WTC11 (cell line): ENCODE measurements around the gene MPIG6B. TPM values are rescaled to one million over a fixed set of nuclear protein-coding genes. Genes with fewer than 3 reads are reported as not detected.

Experiments used
- ATAC-seq: fragments of 200-7000 bp; cut with Tn5 transposase; 2 replicates; pipeline ENCODE4 v1.10.0; 2021; ENCODE audit warnings: mild to moderate bottlenecking, moderate library complexity
- CTCF ChIA-PET: fragments of 300-600 bp; sonication (Branson Sonifier 250); formaldehyde crosslinking; loops from one replicate; lab custom pipeline; 2021; ENCODE audit warnings: antibody characterized with exemption; lab: Charles Lee
- POLR2A ChIA-PET: fragments of 350-600 bp; sonication (Branson Sonifier 250); formaldehyde crosslinking; loops from one replicate; lab custom pipeline; 2021; ENCODE audit warnings: antibody characterized with exemption; lab: Charles Lee
- DNase-seq: peaks from one replicate; pipeline ENCODE4 v3.0.0; 2021; ENCODE audit warnings: low spot score
- H3K27ac Mint-ChIP-seq: 2 replicates; pipeline ENCODE4 v1.8.0; 2021; ENCODE audit warnings: mixed read lengths
- H3K27me3 Mint-ChIP-seq: 2 replicates; pipeline ENCODE4 v1.8.0; 2021; ENCODE audit warnings: low read depth, mild to moderate bottlenecking, moderate library complexity, mixed read lengths
- H3K36me3 Mint-ChIP-seq: 2 replicates; pipeline ENCODE4 v1.8.0; 2021; ENCODE audit warnings: mixed read lengths
- H3K4me1 Mint-ChIP-seq: 2 replicates; pipeline ENCODE4 v1.8.0; 2022; ENCODE audit warnings: mixed read lengths
- H3K4me3 Mint-ChIP-seq: 2 replicates; pipeline ENCODE4 v1.8.0; 2021; ENCODE audit warnings: mild to moderate bottlenecking, moderate library complexity, mixed read lengths
- H3K9me3 Mint-ChIP-seq: 2 replicates; pipeline ENCODE4 v1.8.0; 2021; ENCODE audit warnings: mixed read lengths
- CBFB ChIP-seq: sonication (generic); formaldehyde crosslinking; IDR thresholded peaks from 2 replicates; pipeline ENCODE4 v1.8.1; 2022; ENCODE audit warnings: mild to moderate bottlenecking, low read depth, missing genetic modification reagents
- E2F4 ChIP-seq: sonication (generic); formaldehyde crosslinking; IDR thresholded peaks from 2 replicates; pipeline ENCODE4 v1.8.1; 2022; ENCODE audit warnings: low read depth, mild to moderate bottlenecking, moderate library complexity, missing genetic modification reagents, borderline replicate concordance
- FOXK1 ChIP-seq: sonication (generic); formaldehyde crosslinking; IDR thresholded peaks from 2 replicates; pipeline ENCODE4 v1.8.0; 2022; ENCODE audit warnings: mild to moderate bottlenecking, moderate library complexity, missing genetic modification reagents
- FOXP4 ChIP-seq: sonication (generic); formaldehyde crosslinking; IDR thresholded peaks from 2 replicates; pipeline ENCODE4 v1.8.0; 2022; ENCODE audit warnings: mild to moderate bottlenecking, missing genetic modification reagents
- GTF2I ChIP-seq: fragments of 250-450 bp; sonication (Bioruptor Pico); conservative IDR thresholded peaks from 2 replicates; pipeline ENCODE4 v1.4.0; 2021; ENCODE audit warnings: mild to moderate bottlenecking
- IRF1 ChIP-seq: sonication (generic); formaldehyde crosslinking; IDR thresholded peaks from 2 replicates; pipeline ENCODE4 v1.8.0; 2023; ENCODE audit warnings: missing genetic modification reagents
- NFATC4 ChIP-seq: fragments of 250-450 bp; sonication (Bioruptor Pico); IDR thresholded peaks from 2 replicates; pipeline ENCODE4 v1.9.0; 2021; ENCODE audit warnings: mild to moderate bottlenecking
- NFE2L1 ChIP-seq: sonication (generic); formaldehyde crosslinking; IDR thresholded peaks from 2 replicates; pipeline ENCODE4 v1.8.1; 2023; ENCODE audit warnings: missing genetic modification reagents
- NFYB ChIP-seq: sonication (generic); formaldehyde crosslinking; conservative IDR thresholded peaks from 2 replicates; pipeline ENCODE4 v1.8.0; 2022; ENCODE audit warnings: low read depth, missing genetic modification reagents
- OVOL2 ChIP-seq: fragments of 250-450 bp; sonication (Bioruptor Pico); IDR thresholded peaks from 2 replicates; pipeline ENCODE4 v1.9.0; 2021; ENCODE audit warnings: mild to moderate bottlenecking, borderline replicate concordance
- STAT6 ChIP-seq: sonication (generic); formaldehyde crosslinking; conservative IDR thresholded peaks from 2 replicates; pipeline ENCODE4 v1.8.1; 2023; ENCODE audit warnings: mild to moderate bottlenecking, low read depth, missing genetic modification reagents, moderate library complexity
- TCF7 ChIP-seq: sonication (generic); formaldehyde crosslinking; IDR thresholded peaks from 2 replicates; pipeline ENCODE4 v1.8.0; 2022; ENCODE audit warnings: mild to moderate bottlenecking, low read depth, missing genetic modification reagents, moderate library complexity
- TP53 ChIP-seq: sonication (generic); formaldehyde crosslinking; IDR thresholded peaks from 2 replicates; pipeline ENCODE4 v1.8.1; 2023; ENCODE audit warnings: mild to moderate bottlenecking, missing genetic modification reagents
- ZNF317 ChIP-seq: sonication (generic); formaldehyde crosslinking; IDR thresholded peaks from 2 replicates; pipeline ENCODE4 v1.8.1; 2023; ENCODE audit warnings: low read depth, mild to moderate bottlenecking, moderate library complexity, missing genetic modification reagents, borderline replicate concordance
- total RNA-seq: library from RNA; stranded (reverse); gene quantifications from 3 replicates; pipeline ENCODE4 v1.2.3, GENCODE V29; 2021
- TF ChIP-seq, protein P1 (sequence below): fragments of 200-600 bp; IDR thresholded peaks from 2 replicates; pipeline ENCODE4 v1.8.0; 2022; ENCODE audit warnings: antibody characterized with exemption
- TF ChIP-seq, protein P2 (sequence below): fragments of 250-450 bp; sonication (Bioruptor Pico); IDR thresholded peaks from 2 replicates; pipeline ENCODE4 v1.9.0; 2021; ENCODE audit warnings: mild to moderate bottlenecking
- TF ChIP-seq, protein P3 (sequence below): sonication (generic); formaldehyde crosslinking; IDR thresholded peaks from 2 replicates; pipeline ENCODE4 v1.8.1; 2022; ENCODE audit warnings: mild to moderate bottlenecking, missing genetic modification reagents, moderate library complexity, borderline replicate concordance

The MPIG6B gene
- total RNA-seq, 1 experiment from 2014 or later: 0.09 TPM

DNA sequence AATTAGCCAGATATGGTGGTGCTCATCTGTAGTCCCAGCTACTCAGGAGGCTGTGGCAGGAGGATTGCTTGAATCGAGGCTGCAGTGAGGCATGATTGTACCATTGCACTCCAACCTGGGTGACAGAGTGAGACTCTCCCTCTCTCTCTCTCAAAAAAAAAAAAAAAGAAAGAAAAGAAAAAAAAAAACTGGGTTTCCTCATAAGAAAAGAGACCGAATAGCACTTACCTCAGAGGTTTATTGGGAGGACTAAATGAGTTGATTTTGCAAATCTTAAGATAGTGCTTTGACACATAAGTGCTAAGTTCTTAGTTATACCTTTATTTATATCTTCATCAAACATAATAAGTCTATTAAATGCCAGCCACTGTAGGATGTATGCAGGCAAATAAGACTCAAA is 47.7 kb downstream of the MPIG6B start:
- ChIA-PET POLR2A (no interaction called here), CTCF (interaction anchor here (1.4 to 2.6 kb wide), 9 partner anchors 9 to 105 kb away, joined by 4 to 66 read pairs (median 10); partner anchors contain the start of genes CSNK2B, DDAH2 and NEU1)
- Mint-ChIP-seq H3K36me3 (no peaks in the 10 kb centered on the region), H3K4me1 (peaks cover 9% of the 10 kb centered on the region), H3K27ac (no peak overlapping the region), H3K27me3 (no peaks in the 10 kb centered on the region; the same call in 1 of the 2 replicates), H3K9me3 (no peaks in the 10 kb centered on the region), H3K4me3 (no peak overlapping the region)
- TF ChIP-seq E2F4 (CRISPR knock-in tag) (no peak), FOXK1 (CRISPR knock-in tag) (no peak), NFE2L1 (no peak), NFATC4 (no peak), IRF1 (CRISPR knock-in tag) (no peak), GTF2I (CRISPR knock-in tag) (no peak), TCF7 (CRISPR knock-in tag) (no peak), OVOL2 (CRISPR knock-in tag) (no peak)
- TF ChIP-seq, protein P1, sequence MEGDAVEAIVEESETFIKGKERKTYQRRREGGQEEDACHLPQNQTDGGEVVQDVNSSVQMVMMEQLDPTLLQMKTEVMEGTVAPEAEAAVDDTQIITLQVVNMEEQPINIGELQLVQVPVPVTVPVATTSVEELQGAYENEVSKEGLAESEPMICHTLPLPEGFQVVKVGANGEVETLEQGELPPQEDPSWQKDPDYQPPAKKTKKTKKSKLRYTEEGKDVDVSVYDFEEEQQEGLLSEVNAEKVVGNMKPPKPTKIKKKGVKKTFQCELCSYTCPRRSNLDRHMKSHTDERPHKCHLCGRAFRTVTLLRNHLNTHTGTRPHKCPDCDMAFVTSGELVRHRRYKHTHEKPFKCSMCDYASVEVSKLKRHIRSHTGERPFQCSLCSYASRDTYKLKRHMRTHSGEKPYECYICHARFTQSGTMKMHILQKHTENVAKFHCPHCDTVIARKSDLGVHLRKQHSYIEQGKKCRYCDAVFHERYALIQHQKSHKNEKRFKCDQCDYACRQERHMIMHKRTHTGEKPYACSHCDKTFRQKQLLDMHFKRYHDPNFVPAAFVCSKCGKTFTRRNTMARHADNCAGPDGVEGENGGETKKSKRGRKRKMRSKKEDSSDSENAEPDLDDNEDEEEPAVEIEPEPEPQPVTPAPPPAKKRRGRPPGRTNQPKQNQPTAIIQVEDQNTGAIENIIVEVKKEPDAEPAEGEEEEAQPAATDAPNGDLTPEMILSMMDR: no peak
- TF ChIP-seq, protein P2, sequence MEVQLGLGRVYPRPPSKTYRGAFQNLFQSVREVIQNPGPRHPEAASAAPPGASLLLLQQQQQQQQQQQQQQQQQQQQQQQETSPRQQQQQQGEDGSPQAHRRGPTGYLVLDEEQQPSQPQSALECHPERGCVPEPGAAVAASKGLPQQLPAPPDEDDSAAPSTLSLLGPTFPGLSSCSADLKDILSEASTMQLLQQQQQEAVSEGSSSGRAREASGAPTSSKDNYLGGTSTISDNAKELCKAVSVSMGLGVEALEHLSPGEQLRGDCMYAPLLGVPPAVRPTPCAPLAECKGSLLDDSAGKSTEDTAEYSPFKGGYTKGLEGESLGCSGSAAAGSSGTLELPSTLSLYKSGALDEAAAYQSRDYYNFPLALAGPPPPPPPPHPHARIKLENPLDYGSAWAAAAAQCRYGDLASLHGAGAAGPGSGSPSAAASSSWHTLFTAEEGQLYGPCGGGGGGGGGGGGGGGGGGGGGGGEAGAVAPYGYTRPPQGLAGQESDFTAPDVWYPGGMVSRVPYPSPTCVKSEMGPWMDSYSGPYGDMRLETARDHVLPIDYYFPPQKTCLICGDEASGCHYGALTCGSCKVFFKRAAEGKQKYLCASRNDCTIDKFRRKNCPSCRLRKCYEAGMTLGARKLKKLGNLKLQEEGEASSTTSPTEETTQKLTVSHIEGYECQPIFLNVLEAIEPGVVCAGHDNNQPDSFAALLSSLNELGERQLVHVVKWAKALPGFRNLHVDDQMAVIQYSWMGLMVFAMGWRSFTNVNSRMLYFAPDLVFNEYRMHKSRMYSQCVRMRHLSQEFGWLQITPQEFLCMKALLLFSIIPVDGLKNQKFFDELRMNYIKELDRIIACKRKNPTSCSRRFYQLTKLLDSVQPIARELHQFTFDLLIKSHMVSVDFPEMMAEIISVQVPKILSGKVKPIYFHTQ (CRISPR knock-in tag): no peak
- TF ChIP-seq, protein P3, sequence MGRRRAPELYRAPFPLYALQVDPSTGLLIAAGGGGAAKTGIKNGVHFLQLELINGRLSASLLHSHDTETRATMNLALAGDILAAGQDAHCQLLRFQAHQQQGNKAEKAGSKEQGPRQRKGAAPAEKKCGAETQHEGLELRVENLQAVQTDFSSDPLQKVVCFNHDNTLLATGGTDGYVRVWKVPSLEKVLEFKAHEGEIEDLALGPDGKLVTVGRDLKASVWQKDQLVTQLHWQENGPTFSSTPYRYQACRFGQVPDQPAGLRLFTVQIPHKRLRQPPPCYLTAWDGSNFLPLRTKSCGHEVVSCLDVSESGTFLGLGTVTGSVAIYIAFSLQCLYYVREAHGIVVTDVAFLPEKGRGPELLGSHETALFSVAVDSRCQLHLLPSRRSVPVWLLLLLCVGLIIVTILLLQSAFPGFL (CRISPR knock-in tag): no peak
- ATAC-seq (no peak), DNase-seq (no peak)

- DNase-seq: no peak
- Mint-ChIP-seq H3K36me3 (no peaks in the 10 kb centered on the region), H3K4me3 (no peak overlapping the region), H3K27me3 (no peaks in the 10 kb centered on the region; the same call in 1 of the 2 replicates), H3K27ac (no peak overlapping the region), H3K4me1 (0 out of 2 replicates have a peak, but pooled peaks cover 2% of the 10 kb centered on the region), H3K9me3 (no peaks in the 10 kb centered on the region)
- POLR2A ChIA-PET: interaction anchor here (0.7 kb wide), 1 partner anchor 61 kb away, joined by 6 read pairs; no protein-coding TSS in a partner anchor
- CTCF ChIA-PET: interaction anchor here (1.4 to 3.0 kb wide), 7 partner anchors 19 to 111 kb away, joined by 3 to 16 read pairs (median 13); partner anchors contain the start of genes HSPA1B, LSM2, MSH5 and NEU1
- TF ChIP-seq FOXP4 (CRISPR knock-in tag): no peak
- TF ChIP-seq, protein P3 (CRISPR knock-in tag): no peak
- TF ChIP-seq TP53 (CRISPR knock-in tag): no peak
- TF ChIP-seq, protein P1: no peak
- TF ChIP-seq NFATC4: no peak
- TF ChIP-seq GTF2I (CRISPR knock-in tag): no peak
- no peak for TF ChIP-seq ZNF317 (CRISPR knock-in tag)
- TF ChIP-seq NFYB (CRISPR knock-in tag): no peak
- no peak for TF ChIP-seq STAT6 (CRISPR knock-in tag)
- no peak for TF ChIP-seq CBFB (CRISPR knock-in tag)
- TF ChIP-seq, all 79 proteins: peak for 0
- no peak for ATAC-seq
Measured at GRCh38 chr6:31771992-31772358, 48.8 kb downstream of the MPIG6B start.
